HG03066 (cell line): Measurements from ENCODE around the gene GATD1.

Experiments used
- ATAC-seq: cut with Tn5 transposase; IDR thresholded peaks from one replicate; pipeline ENCODE4 v1.9.1; 2021; ENCODE audit warnings: low read depth; ENCODE audit not compliant: unreplicated experiment

The GATD1 gene

GRCh38 chr11:729492-730074, 47.7 kb downstream of the GATD1 start:
- no peak for ATAC-seq

GRCh38 chr11:728901-729491, 48.3 kb downstream of the GATD1 start:
- ATAC-seq, result no peak

- no peak for ATAC-seq
Measured at GRCh38 chr11:727859-728748, 49.2 kb downstream of the GATD1 start.

- no peak for ATAC-seq
Measured at GRCh38 chr11:727281-727701, 50.0 kb downstream of the GATD1 start.

- ATAC-seq, result no peak
Measured at GRCh38 chr11:726278-727220, 50.7 kb downstream of the GATD1 start.

GRCh38 chr11:725624-726202, 51.6 kb downstream of the GATD1 start:
- ATAC-seq, result no peak

- ATAC-seq, result no peak
Measured at GRCh38 chr11:724778-725386, 52.4 kb downstream of the GATD1 start.

- no peak for ATAC-seq
Measured at GRCh38 chr11:724049-724777, 53.1 kb downstream of the GATD1 start.

GRCh38 chr11:723120-723883, 54.0 kb downstream of the GATD1 start:
- ATAC-seq, result no peak

GRCh38 chr11:722346-722811, 54.9 kb downstream of the GATD1 start:
- no peak for ATAC-seq

GRCh38 chr11:721741-722345, 55.4 kb downstream of the GATD1 start:
- ATAC-seq, result no peak

- no peak for ATAC-seq
Measured at GRCh38 chr11:721247-721740, 56.0 kb downstream of the GATD1 start.

- ATAC-seq, result no peak
Measured at GRCh38 chr11:720642-721246, 56.5 kb downstream of the GATD1 start.

- no peak for ATAC-seq
Measured at GRCh38 chr11:720017-720641, 57.2 kb downstream of the GATD1 start.

- ATAC-seq, result no peak
Measured at GRCh38 chr11:719214-720016, 57.9 kb downstream of the GATD1 start.
